Measurements from ENCODE around the gene EMX2. TPM values are rescaled to one million over a fixed set of nuclear protein-coding genes. Genes with fewer than 3 reads are reported as not detected.

EMX2 gene
- total RNA-seq, 1 experiment from 2014 or later = not detected

- no peaks in the 10 kb centered on the region for H3K36me3 ChIP-seq (ENCODE audit: insufficient read depth, low read length)
- H3K9me2 ChIP-seq (replicated peaks; ENCODE audit: insufficient read depth, low read length) = no peaks in the 10 kb centered on the region
- DNase-seq = no peak
- H3K27ac ChIP-seq (ENCODE audit: low read length) = no peak overlapping the region
- H3K4me1 ChIP-seq (ENCODE audit: low read length) = no peaks in the 10 kb centered on the region
- H3K9me3 ChIP-seq (ENCODE audit: low read length) = no peaks in the 10 kb centered on the region
- no peaks in the 10 kb centered on the region for H4K20me1 ChIP-seq (ENCODE audit: insufficient read depth, low read depth, low read length)
- H3K79me2 ChIP-seq (ENCODE audit: low read length) = no peaks in the 10 kb centered on the region
- H3K4me3 ChIP-seq (ENCODE audit: low read length) = no peak overlapping the region
- no peak overlapping the region for H3K4me2 ChIP-seq (ENCODE audit: low read depth, low read length, poor library complexity, severe bottlenecking)
- no peaks in the 10 kb centered on the region for H3K27me3 ChIP-seq (ENCODE audit: low read length)
- H3K9ac ChIP-seq (ENCODE audit: low read length) = no peak overlapping the region
- H2AFZ ChIP-seq (ENCODE audit: low read length) = no peak overlapping the region
Observed at GRCh38 chr10:117545141-117546019, 2.8 kb downstream of the EMX2 start.

GRCh38 chr10:117546020-117546580 lies 3.6 kb downstream of the EMX2 start:
- Histone ChIP-seq H3K27ac (ENCODE audit: low read length) (no peak overlapping the region), H3K27me3 (ENCODE audit: low read length) (no peaks in the 10 kb centered on the region), H3K4me2 (ENCODE audit: low read depth, low read length, poor library complexity, severe bottlenecking) (no peak overlapping the region), H3K36me3 (ENCODE audit: insufficient read depth, low read length) (no peaks in the 10 kb centered on the region), H3K9me3 (ENCODE audit: low read length) (no peaks in the 10 kb centered on the region), H3K79me2 (ENCODE audit: low read length) (no peaks in the 10 kb centered on the region), H3K4me3 (ENCODE audit: low read length) (no peak overlapping the region), H3K9ac (ENCODE audit: low read length) (no peak overlapping the region), H2AFZ (ENCODE audit: low read length) (no peak overlapping the region), H3K9me2 (replicated peaks; ENCODE audit: insufficient read depth, low read length) (no peaks in the 10 kb centered on the region), H3K4me1 (ENCODE audit: low read length) (no peaks in the 10 kb centered on the region), H4K20me1 (ENCODE audit: insufficient read depth, low read depth, low read length) (no peaks in the 10 kb centered on the region)
- no peak for DNase-seq

GRCh38 chr10:117546581-117547015 lies 4.1 kb downstream of the EMX2 start:
- Histone ChIP-seq H3K27ac (ENCODE audit: low read length) (no peak overlapping the region), H3K4me1 (ENCODE audit: low read length) (no peaks in the 10 kb centered on the region), H3K4me3 (ENCODE audit: low read length) (no peak overlapping the region), H3K9me2 (replicated peaks; ENCODE audit: insufficient read depth, low read length) (no peaks in the 10 kb centered on the region), H3K9me3 (ENCODE audit: low read length) (no peaks in the 10 kb centered on the region), H3K9ac (ENCODE audit: low read length) (no peak overlapping the region), H3K79me2 (ENCODE audit: low read length) (no peaks in the 10 kb centered on the region), H3K36me3 (ENCODE audit: insufficient read depth, low read length) (no peaks in the 10 kb centered on the region), H4K20me1 (ENCODE audit: insufficient read depth, low read depth, low read length) (no peaks in the 10 kb centered on the region), H3K27me3 (ENCODE audit: low read length) (no peaks in the 10 kb centered on the region), H3K4me2 (ENCODE audit: low read depth, low read length, poor library complexity, severe bottlenecking) (no peak overlapping the region), H2AFZ (ENCODE audit: low read length) (no peak overlapping the region)
- no peak for DNase-seq

GRCh38 chr10:117547016-117547715 lies 4.6 kb downstream of the EMX2 start:
- no peaks in the 10 kb centered on the region for H3K9me2 ChIP-seq (replicated peaks; ENCODE audit: insufficient read depth, low read length)
- no peak overlapping the region for H3K4me3 ChIP-seq (ENCODE audit: low read length)
- H3K4me2 ChIP-seq (ENCODE audit: low read depth, low read length, poor library complexity, severe bottlenecking) = no peak overlapping the region
- no peaks in the 10 kb centered on the region for H3K36me3 ChIP-seq (ENCODE audit: insufficient read depth, low read length)
- H3K9ac ChIP-seq (ENCODE audit: low read length) = no peak overlapping the region
- no peak for DNase-seq
- H3K27ac ChIP-seq (ENCODE audit: low read length) = no peak overlapping the region
- no peaks in the 10 kb centered on the region for H4K20me1 ChIP-seq (ENCODE audit: insufficient read depth, low read depth, low read length)
- H3K4me1 ChIP-seq (ENCODE audit: low read length) = no peaks in the 10 kb centered on the region
- no peak overlapping the region for H2AFZ ChIP-seq (ENCODE audit: low read length)
- no peaks in the 10 kb centered on the region for H3K9me3 ChIP-seq (ENCODE audit: low read length)
- no peaks in the 10 kb centered on the region for H3K79me2 ChIP-seq (ENCODE audit: low read length)
- H3K27me3 ChIP-seq (ENCODE audit: low read length) = no peaks in the 10 kb centered on the region

GRCh38 chr10:117547716-117548668 lies 5.4 kb downstream of the EMX2 start:
- Histone ChIP-seq H3K27ac (ENCODE audit: low read length) (no peak overlapping the region), H3K4me2 (ENCODE audit: low read depth, low read length, poor library complexity, severe bottlenecking) (no peak overlapping the region), H3K4me3 (ENCODE audit: low read length) (no peak overlapping the region), H3K79me2 (ENCODE audit: low read length) (no peaks in the 10 kb centered on the region), H3K9ac (ENCODE audit: low read length) (no peak overlapping the region), H3K36me3 (ENCODE audit: insufficient read depth, low read length) (no peaks in the 10 kb centered on the region), H3K27me3 (ENCODE audit: low read length) (no peaks in the 10 kb centered on the region), H4K20me1 (ENCODE audit: insufficient read depth, low read depth, low read length) (no peaks in the 10 kb centered on the region), H2AFZ (ENCODE audit: low read length) (no peak overlapping the region), H3K4me1 (ENCODE audit: low read length) (no peaks in the 10 kb centered on the region), H3K9me2 (replicated peaks; ENCODE audit: insufficient read depth, low read length) (no peaks in the 10 kb centered on the region), H3K9me3 (ENCODE audit: low read length) (no peaks in the 10 kb centered on the region)
- DNase-seq = no peak

GRCh38 chr10:117549100-117549585 lies 6.6 kb downstream of the EMX2 start:
- Histone ChIP-seq H3K4me3 (ENCODE audit: low read length) (no peak overlapping the region), H4K20me1 (ENCODE audit: insufficient read depth, low read depth, low read length) (no peaks in the 10 kb centered on the region), H3K36me3 (ENCODE audit: insufficient read depth, low read length) (no peaks in the 10 kb centered on the region), H2AFZ (ENCODE audit: low read length) (no peak overlapping the region), H3K9ac (ENCODE audit: low read length) (no peak overlapping the region), H3K27me3 (ENCODE audit: low read length) (no peaks in the 10 kb centered on the region), H3K4me1 (ENCODE audit: low read length) (no peaks in the 10 kb centered on the region), H3K79me2 (ENCODE audit: low read length) (no peaks in the 10 kb centered on the region), H3K9me3 (ENCODE audit: low read length) (no peaks in the 10 kb centered on the region), H3K4me2 (ENCODE audit: low read depth, low read length, poor library complexity, severe bottlenecking) (no peak overlapping the region), H3K27ac (ENCODE audit: low read length) (no peak overlapping the region), H3K9me2 (replicated peaks; ENCODE audit: insufficient read depth, low read length) (no peaks in the 10 kb centered on the region)
- DNase-seq = no peak

- Histone ChIP-seq H3K27me3 (ENCODE audit: low read length) (no peaks in the 10 kb centered on the region), H3K9ac (ENCODE audit: low read length) (no peak overlapping the region)
Observed at GRCh38 chr10:117550076-117550475, 7.5 kb downstream of the EMX2 start.

More at GRCh38 chr10:117550076-117550475, 7.5 kb downstream of the EMX2 start:
- Histone ChIP-seq H3K4me2 (ENCODE audit: low read depth, low read length, poor library complexity, severe bottlenecking) (no peak overlapping the region), H3K27ac (ENCODE audit: low read length) (no peak overlapping the region), H4K20me1 (ENCODE audit: insufficient read depth, low read depth, low read length) (no peaks in the 10 kb centered on the region), H3K4me3 (ENCODE audit: low read length) (no peak overlapping the region), H3K4me1 (ENCODE audit: low read length) (no peaks in the 10 kb centered on the region), H3K79me2 (ENCODE audit: low read length) (no peaks in the 10 kb centered on the region), H3K9me2 (replicated peaks; ENCODE audit: insufficient read depth, low read length) (no peaks in the 10 kb centered on the region), H3K36me3 (ENCODE audit: insufficient read depth, low read length) (no peaks in the 10 kb centered on the region), H3K9me3 (ENCODE audit: low read length) (no peaks in the 10 kb centered on the region), H2AFZ (ENCODE audit: low read length) (no peak overlapping the region)
- DNase-seq = no peak

Data from Karpas-422 (cell line).